HFF-Myc (cell line): Measurements from ENCODE around the gene CASKIN1.

Experiments
- DNase-seq: peaks from one replicate; pipeline ENCODE4 v3.0.0-alpha.2; 2011; ENCODE audit warnings: low read depth; ENCODE audit errors: extremely low read depth
- H3K4me3 ChIP-seq: replicated peaks from 2 replicates; pipeline ENCODE4 v1.5.1; 2011; ENCODE audit warnings: low read depth, mild to moderate bottlenecking, control low read depth, low read length
- TF ChIP-seq, protein P1 (sequence below): IDR thresholded peaks from 2 replicates; pipeline ENCODE4 v1.5.1; 2012; ENCODE audit warnings: mild to moderate bottlenecking, low read depth, low read length, control low read depth; ENCODE audit errors: missing control alignments

CASKIN1 gene

DNA sequence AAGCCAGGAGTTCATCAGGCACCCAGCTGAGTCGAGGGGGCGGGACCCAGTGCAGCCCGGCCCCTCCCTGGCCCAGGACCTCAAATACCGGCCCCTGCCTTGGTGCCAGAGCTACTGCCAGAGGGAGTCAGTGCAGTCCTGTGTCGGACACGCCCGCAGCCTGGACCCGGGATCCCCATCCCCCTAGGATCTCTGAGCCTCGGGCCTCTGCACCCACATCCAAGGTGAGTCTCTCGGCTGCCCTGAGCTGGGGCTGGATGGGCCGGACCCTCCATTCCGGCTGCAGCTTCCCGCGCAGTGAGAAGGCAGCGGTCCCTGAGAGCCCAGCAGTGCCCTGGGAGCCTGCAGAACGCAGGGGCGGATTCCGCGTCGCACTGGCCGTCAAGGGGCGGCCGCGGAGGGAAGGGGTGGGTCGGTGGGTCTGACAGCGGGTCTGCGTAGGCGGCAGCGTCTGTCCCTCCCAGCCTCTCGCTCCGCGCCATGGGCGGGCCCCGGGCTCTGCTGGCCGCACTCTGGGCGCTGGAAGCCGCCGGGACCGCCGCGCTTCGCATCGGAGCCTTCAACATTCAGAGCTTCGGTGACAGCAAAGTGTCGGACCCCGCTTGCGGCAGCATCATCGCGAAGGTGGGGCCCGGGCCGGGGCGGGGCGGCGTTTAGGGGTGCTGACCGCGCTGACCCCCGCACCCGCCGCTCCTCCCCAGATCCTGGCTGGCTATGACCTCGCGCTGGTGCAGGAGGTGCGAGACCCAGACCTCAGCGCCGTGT lies 40.1 kb upstream of the CASKIN1 start, which contains the start of gene DNASE1L2:
Gene DNASE1L2, plus strand, starts transcription at position 108 of the 765 bp plus-strand sequence. Its CDS starts 373 bp downstream, at position 481.
- no peak within 1 kb of the TSS for H3K4me3 ChIP-seq
- DNase-seq = no peak
- TF ChIP-seq, protein P1, sequence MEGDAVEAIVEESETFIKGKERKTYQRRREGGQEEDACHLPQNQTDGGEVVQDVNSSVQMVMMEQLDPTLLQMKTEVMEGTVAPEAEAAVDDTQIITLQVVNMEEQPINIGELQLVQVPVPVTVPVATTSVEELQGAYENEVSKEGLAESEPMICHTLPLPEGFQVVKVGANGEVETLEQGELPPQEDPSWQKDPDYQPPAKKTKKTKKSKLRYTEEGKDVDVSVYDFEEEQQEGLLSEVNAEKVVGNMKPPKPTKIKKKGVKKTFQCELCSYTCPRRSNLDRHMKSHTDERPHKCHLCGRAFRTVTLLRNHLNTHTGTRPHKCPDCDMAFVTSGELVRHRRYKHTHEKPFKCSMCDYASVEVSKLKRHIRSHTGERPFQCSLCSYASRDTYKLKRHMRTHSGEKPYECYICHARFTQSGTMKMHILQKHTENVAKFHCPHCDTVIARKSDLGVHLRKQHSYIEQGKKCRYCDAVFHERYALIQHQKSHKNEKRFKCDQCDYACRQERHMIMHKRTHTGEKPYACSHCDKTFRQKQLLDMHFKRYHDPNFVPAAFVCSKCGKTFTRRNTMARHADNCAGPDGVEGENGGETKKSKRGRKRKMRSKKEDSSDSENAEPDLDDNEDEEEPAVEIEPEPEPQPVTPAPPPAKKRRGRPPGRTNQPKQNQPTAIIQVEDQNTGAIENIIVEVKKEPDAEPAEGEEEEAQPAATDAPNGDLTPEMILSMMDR = no peak

DNA sequence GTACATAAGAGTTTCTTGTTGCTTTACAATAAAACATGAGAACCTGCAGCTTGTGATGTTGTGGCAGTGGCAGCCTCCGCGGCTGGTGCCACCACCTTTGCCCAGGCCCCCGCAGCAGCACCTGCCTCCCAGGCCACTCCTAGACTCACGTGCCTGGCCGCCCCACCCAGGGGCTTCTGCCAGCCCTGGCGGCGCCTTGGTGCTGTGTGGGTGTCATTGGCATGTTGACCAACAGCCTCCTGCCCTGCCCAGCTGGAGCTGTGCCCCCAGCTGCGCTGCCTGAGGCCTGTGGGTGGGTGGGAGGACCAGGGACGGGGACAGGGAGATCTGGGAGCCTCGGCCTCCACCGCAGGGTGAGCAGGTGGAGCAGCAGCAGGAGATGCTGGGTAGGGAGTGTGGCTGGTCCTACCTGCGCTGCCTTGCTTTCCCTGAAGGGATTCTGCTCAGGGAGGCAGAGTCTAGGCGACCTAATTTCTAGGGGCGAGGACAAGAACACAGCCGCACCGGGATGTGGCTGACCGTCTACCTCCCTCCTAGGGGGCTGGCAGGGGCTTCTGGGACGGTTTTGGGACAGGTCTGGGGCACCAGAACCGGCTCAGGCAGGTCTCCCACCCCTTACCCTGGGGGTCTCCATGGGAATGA lies 39.4 kb upstream of the CASKIN1 start:
- TF ChIP-seq, protein P1 = no peak
- no peak overlapping the region for H3K4me3 ChIP-seq
- DNase-seq = no peak

DNA sequence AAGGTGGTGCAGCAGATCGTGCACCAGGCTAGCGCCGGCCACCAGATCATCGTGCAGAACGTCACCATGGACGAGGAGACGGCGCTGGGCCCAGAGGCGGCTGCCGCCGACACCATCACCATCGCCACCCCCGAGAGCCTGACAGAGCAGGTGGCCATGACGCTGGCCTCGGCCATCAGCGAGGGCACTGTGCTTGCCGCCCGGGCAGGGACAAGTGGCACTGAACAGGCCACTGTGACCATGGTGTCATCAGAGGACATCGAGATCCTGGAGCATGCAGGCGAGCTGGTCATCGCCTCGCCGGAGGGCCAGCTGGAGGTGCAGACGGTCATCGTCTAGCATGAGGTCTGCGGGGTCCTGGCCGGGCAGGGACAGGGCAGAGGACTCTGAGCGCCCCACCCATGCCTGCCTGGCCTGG lies 38.8 kb upstream of the CASKIN1 start:
- DNase-seq = no peak
- no peak overlapping the region for H3K4me3 ChIP-seq
- TF ChIP-seq, protein P1 = no peak

DNA sequence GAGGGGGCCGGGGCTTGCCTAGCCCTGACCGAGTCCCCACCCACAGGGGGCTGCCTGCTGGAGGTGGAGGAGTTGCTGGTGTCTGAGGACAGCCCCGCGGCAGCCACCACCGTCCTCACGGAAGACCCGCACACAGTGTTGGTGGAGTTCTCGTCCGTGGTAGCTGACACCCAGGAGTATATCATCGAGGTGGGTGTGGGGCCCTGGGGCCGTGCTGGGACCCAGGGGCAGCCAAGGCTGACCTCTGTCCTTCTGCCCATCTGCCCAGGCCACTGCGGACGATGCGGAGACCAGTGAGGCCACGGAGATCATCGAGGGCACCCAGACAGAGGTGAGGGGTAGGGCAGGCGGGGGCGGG lies 38.4 kb upstream of the CASKIN1 start:
- TF ChIP-seq, protein P1 = no peak
- no peak for DNase-seq
- no peak overlapping the region for H3K4me3 ChIP-seq

DNA sequence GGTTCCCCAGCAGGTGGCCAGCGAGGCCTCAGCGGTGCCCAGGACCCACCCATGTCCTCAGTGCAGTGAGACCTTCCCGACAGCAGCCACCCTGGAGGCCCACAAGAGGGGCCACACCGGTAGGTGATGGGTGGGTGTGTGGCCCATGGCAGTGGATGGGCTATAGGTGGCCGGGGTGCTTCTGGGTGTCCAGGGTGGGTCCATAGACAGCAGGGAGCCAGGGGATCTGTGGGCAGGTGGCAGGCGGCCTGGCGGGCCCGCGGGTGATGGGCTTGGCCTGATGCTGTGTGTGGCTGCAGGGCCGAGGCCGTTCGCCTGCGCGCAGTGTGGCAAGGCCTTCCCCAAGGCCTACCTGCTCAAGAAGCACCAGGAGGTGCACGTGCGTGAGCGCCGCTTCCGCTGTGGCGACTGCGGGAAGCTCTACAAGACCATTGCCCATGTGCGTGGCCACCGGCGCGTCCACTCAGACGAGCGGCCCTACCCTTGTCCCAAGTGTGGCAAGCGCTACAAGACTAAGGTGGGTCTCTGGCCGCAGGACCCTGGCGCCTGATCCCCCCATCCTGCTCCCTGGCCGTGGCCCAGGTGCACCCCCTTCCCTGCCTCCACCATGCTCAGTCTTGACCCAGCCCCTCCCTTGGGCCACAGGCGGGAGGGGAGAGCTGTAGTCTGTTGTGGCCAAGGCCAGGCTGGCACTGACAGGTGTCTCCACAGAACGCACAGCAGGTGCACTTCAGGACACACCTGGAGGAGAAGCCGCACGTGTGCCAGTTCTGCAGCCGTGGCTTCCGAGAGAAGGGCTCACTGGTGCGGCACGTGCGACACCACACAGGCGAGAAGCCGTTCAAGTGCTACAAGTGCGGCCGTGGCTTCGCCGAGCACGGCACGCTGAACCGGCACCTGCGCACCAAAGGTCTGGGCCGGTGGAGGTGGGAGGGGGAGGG lies 37.7 kb upstream of the CASKIN1 start:
- no peak overlapping the region for H3K4me3 ChIP-seq
- TF ChIP-seq, protein P1 = no peak
- no peak for DNase-seq

DNA sequence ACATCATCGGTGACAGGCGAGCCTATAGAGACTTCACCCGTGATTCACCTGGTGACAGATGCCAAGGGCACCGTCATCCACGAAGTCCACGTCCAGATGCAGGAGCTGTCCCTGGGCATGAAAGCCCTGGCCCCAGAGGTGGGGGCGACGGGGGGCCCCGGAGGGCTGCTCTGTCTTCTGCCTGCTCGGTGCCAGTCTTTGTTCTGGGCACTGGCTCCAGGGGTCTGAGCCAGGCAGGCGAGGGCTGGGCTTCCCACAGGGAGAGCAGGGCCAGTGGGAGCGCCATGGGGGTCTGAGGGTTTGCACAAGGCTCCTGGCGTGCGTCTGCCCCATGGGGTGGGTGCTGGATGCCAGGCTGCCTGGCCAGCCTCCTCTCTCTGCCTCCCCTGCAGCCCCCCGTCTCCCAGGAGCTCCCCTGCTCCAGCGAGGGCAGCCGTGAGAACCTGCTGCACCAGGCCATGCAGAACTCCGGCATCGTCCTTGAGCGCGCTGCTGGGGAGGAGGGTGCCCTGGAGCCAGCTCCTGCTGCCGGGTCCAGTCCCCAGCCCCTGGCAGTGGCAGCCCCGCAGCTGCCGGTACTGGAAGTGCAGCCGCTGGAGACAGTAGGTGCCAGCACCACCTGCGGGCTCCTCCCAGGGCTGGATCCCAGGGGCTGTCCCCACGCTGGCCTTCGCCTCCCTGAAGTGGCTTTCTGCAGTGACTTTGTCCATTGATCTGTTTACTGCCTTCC lies 36.8 kb upstream of the CASKIN1 start:
- TF ChIP-seq, protein P1 = no peak
- no peak overlapping the region for H3K4me3 ChIP-seq
- no peak for DNase-seq
